NOMO-1 (cell line): ENCODE data around the gene GSC2.

Experiments
- DNase-seq, 2 experiments: peaks; one replicate each; lab custom pipeline; 2025; ENCODE audit not compliant: unreplicated experiment in 2 of 2; lab: John Stamatoyannopoulos, UW

Gene GSC2

DNA sequence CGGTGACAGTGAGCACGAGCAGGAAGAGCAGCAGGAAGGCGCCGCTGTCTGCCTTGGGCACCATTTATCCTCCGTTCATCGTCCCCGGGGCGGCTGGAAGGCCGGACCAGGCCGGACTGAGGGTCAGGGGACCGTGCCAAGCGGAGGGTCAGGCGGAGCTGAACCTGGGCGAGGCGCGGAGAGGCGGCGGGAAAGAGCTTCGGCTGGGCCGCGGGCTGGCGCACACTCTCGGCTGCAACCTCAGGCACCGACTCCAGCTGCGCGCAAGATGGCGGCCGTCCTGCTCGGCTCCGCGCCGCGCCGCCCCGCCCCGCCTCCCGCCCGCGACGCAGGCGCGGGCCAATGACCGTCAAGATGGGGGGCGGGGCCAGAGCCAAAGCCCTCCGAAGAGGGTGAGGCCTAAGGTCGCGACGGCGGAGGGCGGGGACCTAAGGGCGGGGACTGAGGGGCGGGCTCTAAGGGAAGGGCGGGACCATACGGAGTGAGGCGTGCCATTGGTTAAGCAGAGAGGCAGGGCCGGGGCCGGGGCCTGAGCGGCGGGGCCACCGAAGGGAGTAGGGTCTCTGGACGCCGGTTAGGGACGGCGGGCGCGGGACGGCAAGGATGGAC lies 27.8 kb downstream of the GSC2 start, which contains the start of gene DGCR2:
TSS of gene DGCR2 (minus strand) at position 270 of the 609 bp plus-strand sequence. CDS start at position 64, 206 bp downstream.
- DNase-seq = peak; percentile 93 to 98

DNA sequence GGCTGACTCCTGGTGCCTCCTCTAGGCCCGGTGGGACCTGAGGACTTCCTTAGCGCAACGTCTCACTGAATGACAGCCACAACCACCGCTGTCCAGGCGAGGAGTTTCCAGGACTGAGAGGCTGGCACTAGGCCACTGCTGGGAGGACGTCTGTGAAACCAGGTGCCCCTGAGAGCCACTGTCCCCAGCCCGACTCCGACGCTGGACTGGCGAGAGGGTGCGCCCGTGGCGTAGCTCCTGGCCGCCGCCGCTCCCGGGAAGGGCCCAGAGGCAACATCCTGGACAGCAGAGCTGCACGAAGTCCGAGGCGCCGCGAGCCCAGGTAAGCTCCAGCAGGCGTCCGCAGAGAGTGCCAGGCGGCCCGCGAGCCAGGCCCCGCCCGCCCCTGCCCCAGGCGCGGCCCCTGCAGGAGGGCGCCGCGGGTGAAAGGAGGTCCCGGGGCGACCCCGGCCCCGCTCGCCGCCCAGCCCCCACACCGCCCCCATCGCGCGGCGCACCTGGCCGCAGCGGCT lies 28.4 kb downstream of the GSC2 start:
- peak in 1 of 2 experiments; percentile 26 for DNase-seq

DNA sequence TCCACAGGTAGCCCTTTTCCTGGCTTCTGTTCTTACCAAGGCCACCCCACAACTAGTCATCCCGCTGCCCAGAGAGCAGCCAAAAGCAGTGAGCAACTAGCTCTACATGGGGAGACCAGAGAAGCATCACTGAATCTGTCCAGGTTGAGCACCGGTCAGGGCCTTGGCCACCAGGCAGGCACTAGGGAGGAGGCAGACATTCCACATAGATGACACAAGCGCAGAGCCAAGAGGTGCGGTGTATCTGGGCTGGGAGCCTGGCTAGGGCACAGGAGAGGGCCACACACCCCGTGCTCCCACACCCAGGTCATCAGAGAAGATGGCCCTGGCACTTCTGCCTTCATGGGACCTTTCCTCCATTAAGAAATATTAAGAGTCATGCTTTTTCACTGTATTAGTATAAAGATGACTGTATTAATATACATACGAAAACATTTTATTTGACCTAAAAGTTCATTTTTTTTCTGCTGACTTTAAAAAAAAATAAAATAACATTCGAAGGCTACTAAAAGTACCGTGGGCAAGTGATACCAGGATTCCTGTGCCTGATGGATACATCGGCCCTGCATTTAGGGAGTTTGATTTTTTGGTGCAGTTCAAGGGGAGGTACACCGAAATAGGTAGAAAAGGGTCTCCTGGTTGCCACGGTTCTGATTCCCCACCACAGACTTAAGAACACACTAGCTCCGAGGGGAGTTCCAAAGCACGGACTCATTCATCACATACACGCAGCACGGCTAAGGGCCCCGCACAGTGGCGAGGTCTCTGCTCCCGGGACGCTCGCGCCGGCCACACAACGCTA lies 29.1 kb downstream of the GSC2 start:
- DNase-seq = peak in 1 of 2 experiments; percentile 30

DNA sequence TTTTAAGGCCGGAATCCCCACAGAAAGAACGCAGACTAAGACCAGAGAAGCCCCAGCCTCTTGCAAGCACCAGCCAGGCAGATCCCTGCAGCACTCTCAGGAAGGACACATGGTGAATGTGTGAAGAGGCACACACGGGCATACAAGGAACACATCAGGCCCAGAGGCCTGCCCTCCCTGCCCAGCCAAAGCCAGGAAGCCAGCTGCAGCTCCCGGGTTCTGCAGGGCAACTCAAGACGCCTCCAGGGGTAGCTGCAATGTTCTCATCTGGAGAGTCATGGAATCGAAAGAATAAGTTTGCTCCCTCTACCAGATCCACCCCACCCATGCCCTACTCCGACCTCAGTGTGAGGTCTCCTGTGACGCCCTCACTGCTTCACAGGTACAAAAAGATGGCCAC lies 30.1 kb downstream of the GSC2 start:
- DNase-seq = no peak

DNA sequence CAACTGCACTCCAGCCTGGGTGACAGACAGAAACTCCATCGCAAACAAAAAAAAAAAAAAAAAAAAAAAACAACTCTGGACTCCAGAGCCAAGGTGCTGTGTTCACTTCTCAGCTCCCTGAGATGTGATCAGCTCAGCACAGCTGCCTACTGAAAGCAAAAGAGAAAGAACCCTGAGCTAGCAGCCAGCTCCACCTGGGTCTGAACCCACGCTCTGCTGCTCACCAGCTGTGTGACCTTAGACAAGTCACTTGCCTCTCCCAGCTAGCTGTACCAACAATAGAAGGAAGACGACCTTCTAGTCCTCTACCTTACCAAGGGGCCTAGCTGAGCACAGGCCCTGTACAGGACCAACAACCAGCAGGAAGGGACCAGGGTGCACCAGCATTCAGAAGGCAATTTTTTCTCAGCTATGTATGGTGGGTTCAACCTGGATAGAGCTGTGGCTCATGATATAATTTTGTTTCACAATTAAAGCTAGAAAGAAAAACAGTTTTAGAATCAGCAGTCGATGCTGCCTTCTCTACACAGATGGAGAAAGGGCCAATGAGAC lies 31.7 kb downstream of the GSC2 start:
- DNase-seq = no peak

DNA sequence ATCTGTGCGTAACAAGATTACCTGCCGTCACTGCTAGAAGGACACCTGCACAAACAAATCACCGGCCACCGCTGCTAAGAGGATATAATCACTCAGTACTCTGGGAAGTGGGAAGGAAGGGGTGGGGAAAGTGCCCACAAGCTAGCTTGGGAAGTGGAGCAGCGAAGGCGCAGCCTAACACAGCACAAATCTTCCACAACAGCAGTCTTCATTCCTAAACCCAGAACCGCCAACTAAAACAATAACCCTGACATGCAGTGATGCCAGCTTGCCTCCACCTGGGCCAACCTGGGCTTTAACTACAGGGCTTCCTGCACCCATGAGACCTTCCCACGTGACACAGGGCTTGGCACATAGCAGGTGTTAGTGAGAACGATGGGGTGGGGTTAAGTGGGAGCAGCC lies 33.0 kb downstream of the GSC2 start:
- no peak for DNase-seq

DNA sequence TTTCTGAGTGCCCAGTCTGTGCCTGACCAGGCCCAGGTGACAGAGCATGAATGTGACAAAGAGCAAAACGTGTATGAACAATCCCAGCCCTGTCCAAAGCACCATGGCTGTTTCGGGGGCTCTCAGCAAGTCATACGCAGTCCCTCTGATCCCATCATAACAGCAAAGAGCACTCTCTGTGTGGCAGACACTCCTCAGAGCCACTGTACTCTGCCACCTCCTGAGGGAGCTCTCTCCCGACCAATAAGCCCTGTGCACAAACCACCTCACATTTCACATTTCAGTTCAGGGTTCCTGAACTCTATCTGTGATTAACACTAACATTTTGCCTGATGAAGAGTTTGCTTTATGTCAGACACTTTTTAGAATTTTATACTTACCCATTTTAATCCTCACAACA lies 34.5 kb downstream of the GSC2 start:
- DNase-seq = no peak

DNA sequence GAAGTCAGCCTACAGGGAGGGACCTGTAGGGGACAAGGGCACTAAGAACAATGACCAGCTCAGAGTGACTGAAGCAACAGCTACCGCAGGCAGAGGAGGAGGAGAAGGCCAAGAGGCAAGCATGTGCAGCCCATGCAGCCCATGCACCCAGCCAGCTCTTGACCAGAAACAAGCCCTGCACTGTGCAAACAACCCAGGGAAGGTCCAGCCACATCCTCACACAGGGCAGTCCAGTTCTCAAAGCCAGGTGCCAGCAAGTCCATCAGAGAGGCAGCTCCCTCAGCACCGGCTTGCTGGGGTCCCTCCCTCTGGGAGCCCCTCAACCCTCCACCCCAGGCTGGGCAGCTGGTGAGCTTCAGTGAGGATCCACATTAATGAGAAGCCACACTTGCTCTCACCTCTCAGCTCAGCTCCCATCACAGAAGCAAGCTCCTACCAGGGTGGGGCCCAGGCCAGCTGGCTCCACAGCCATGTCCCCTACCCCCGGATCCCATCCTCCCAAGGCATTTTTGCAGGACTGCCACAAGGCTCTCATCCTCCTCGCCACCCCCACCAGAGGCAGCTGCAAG lies 35.0 kb downstream of the GSC2 start:
- DNase-seq = no peak

DNA sequence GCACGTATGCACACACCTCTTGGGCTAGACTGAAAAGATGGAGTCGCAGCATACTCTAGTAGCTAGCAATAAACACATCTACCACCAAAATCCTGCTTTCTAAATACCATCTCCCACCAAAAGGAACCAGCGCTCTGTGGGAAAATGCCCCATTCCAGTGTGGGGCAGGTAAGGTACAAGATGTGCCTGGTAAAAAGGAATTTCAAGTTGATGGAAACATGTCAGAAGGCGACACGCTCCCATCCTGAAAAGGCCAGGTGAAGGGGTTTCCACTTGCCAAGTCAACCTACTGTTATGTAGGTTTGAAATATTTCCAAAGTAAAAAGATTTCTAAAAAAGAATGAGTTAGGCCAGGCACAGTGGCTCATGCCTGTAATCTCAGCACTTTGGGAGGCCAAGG lies 36.7 kb downstream of the GSC2 start:
- DNase-seq = no peak

DNA sequence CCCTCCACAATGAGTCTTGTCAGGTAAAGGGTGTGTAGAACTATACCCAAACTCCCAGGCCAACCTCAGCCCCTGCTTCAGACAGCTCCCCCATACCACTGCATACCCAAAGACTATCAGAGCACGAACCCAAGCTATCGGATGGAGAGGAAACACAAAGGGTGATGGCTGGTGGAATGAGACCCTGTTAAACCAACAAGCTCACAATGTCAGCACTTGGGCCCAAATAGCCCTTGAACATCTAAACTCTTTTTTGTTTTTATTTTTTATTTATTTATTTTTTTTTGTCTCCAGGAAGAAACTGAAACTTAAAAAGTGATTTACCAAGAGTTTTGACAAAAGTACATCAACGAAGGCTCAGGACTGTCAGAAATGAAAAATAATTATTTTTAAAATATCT lies 38.5 kb downstream of the GSC2 start:
- no peak for DNase-seq

DNA sequence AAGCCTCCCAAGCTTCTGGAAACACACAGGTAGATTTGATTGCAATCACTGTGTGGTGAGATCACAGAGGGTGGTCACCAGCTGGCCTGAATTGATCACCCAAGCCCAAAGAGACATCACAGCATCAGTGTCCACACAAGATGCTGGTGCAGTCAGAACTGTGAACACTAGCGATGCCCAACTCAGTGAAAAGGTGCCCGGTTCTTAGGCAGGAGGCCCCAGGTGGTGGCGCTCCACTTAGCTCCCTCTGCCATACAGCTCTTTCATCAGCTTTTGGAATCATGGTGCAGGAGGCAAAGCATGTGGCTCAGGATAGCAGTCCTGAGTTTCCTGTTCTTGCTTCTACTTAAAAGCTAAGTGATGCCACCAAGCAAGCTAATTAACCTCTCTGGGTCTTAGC lies 39.0 kb downstream of the GSC2 start:
- DNase-seq = no peak

DNA sequence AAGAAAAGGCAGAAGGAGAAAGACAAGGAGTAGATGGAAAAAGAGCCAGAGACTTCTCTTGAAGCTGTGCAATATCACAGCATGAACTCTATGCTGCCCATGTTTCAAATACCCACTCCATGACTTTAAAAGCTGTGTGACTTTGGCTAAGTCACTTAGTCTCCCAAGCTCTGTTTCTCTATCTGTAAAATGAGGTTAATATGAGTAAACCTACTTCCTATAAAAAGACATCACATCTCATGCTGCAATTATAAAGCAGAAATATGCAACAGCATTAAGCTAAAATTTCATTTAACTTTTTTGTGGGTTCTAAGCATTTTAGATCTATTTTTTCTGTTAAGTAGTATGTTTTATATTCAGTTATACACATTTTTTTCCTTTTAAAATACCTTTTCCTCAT lies 39.4 kb downstream of the GSC2 start:
- peak in 1 of 2 experiments; percentile 17 for DNase-seq

DNA sequence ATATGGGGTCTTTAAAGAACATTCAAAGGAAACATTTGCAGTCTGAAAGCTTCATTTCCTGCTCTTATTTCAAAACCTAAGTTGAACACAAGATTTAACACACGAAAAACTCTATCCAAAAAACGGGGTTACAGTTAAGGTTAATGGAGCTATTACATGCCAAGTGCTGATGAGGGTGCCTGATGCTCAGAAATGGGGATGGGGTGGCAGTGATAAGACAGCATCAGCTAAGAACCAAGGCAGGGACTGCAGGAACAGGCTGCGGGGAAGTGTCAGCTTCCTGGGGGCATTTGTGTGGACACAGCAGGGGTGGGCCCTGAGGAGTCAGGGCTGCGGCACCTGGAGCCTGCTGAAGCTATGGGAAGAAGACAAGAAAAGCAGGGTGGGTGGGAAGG lies 40.0 kb downstream of the GSC2 start:
- no peak for DNase-seq

DNA sequence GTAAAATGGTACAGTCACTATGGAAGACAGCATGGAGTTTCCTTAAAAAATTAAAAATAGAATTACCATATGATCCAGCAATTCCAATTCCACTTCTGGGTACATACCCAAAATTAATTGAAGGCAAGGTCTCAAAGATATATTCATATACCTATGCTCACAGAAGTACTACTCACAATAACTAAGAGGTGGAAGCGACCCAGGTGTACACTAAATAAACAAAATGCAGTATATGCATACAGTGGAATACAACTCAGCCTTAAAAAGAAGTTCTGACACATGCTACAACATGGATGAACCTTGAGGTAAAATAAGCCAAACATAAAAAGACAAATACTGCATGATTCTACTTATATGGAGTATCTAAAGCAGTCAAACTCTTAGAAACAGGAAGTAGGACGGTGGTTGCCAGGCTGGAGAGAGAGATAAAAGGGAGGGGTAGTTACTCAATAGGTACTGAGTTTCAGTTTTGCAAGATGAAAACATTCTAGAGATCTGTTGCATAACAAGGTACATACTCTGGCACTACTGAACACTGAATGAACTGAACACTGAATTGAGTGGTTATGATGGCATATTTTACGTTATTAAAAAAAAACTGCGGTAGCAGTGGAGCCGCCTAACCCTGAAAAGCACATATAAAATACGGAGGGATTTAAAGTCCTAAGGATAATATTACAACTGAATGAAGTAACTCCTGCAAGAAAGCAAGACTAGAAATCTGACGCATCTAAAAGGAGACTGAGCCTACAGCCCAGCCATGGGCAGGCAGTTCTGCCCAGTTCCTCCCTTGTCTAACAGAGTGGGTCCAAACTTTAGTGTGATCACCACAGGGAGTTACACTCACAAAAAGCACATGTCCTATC lies 40.7 kb downstream of the GSC2 start:
- peak; percentile 90 to 97 for DNase-seq

DNA sequence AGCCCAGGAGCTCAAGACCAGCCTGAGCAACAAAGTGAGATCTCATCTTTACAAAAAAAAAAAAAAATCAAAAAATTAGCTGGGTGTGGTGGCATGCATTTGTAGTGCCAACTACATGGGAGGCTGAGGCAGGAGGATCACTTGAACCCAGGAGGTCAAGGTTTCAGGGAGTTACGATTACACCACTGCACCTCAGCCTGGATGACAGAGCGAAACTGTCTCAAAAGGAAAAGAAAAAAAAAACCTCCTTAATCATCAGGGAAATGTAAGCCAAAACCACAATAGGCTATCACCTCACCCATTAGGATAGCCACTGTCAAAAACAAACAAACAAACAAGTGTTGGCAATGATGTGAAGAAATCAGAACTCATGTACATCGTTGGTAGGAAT lies 41.3 kb downstream of the GSC2 start:
- DNase-seq = no peak

DNA sequence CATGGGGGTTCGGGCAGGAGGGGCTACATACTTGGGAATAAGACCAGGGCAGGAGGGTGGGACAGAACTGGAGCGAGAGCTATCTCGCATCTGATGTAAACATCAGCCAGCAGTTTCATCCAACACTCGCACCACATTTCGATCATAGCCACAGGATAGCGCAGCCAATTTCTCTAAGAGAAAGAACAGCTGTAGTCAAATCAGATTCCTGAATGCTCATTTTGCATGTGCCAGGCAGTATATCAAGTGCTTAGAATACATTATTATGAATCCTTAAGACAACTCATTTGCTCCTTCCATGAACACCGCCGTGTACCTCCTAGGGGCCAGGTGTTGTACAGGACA lies 42.4 kb downstream of the GSC2 start:
- no peak for DNase-seq

DNA sequence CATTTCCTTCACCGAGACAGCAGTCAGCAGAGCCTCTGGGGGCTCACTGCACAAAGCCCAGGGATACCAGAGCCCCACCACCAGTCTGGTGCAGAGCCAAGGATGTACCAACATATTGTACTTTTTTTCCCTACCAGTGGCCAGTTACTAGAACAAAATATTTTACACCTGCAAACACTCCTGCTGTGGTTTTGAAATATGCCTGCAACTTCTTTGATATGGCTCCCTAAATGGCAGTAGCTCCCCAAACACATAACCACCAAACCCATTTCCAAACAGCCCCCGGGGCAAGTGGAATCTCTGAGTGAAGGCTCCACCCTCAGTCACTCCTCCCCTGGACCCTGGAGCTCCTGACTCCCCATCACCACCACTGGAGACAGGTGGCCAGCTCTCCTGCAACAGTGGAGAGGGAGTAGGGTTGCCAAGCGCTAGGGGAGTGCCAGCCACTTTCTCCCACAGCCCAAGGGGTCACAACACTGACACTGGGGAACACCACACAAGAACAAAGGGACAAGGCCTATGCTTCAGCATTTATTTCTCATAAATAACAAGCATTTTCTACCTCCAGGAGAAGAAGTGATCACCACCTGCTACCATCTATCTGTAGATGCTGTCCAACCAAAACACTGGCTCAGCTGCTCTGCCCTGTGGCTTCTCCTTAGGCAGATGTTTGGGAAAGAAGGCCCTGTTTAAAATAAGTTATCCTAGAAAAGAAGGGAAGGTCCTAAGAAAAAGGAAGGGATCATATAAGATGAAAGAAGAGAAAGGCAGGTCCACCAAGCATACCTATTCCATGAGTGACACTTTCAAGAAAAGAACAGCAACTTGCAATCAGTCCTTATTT lies 43.0 kb downstream of the GSC2 start:
- DNase-seq = no peak

DNA sequence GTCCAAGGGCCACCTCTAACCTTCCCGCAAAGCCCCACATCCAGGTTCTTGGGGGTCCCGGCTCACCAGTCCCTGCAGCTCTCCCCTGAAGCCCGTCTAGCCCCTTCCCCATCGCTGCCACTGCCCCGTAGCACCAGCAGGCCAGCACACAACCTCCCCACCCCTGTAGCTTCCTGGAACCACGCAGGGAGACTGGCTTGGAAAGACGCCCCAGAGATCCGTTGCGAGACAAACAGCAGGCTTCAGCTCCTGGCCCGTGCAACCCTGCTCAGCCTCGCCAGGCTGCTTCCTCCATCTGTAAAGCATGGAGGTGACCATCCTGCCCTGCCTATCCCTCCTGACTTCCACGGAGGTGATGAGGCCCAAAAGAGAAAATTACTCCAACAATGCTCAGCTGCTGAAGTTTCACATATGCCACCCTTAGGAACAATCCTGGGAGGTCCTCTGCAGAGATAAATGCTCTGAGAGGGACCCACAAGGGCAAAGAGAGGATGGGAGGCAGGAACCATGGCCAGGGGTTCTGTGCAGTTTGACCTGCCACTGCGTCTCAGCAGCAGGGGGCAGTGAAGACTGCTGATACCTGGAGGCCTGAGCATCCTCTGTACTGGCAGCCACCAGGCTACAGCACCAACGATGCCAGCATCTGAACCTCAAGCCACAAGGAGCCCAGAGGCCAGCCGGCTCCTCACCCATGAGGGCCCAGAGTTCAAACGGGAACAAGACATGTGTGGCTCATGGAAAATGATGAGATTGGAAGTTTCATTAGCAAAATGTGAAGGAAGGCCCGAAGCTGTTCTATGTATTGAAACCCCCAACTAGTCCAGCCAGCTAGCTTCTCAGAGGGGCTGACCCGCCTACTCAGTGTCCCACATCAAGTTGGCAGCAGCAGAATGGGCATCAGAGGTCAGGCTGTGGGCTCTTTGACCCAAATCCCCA lies 44.0 kb downstream of the GSC2 start:
- no peak for DNase-seq

DNA sequence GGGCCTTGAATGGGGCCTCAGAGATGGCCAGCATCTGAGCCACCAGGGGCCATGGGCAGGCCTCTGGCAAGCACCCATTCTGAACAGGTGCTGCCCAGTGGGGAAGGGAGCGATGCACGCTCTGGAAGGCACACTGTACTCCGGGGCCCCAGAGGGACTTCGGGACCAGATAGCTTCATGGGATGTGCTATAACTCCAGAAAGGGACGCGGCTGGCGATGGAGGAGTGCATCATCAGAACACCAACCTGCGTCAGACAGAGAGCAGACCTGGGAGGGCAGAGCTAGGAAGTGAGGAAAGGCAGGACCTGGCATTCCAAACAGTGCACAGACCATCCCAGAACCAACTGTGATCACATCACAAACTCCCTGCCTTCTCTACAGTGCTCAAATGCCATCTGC lies 44.6 kb downstream of the GSC2 start:
- no peak for DNase-seq
